ENCODE data around the gene CACNA1I. TPM values are rescaled to one million over a fixed set of nuclear protein-coding genes. Genes with fewer than 3 reads are reported as not detected.

The CACNA1I gene
- total and polyA plus RNA-seq, 2 donors (not counting 3 experiments of a cell fraction or from before 2014, with no cell fraction given) = not detected

- H3K4me1 ChIP-seq (ENCODE audit: control insufficient read depth, extremely low read depth, insufficient read depth, low read length) = no peaks in the 10 kb centered on the region
- dilution Hi-C loops (cut with MboI; ENCODE audit: extremely low pct_ligation_motif_present, low sequenced_read_pairs) = loop anchor here (25.0 kb wide), 1 partner anchor 453 kb away; no protein-coding TSS in a partner anchor
- no peak overlapping the region for H2AFZ ChIP-seq (ENCODE audit: low read depth, low read length)
- H3K4me2 ChIP-seq (ENCODE audit: insufficient read depth, low read length) = no peak overlapping the region
- no peaks in the 10 kb centered on the region for H4K20me1 ChIP-seq (replicated peaks; ENCODE audit: control insufficient read depth, extremely low read depth, insufficient read depth, low read length)
- H3K9me1 ChIP-seq (replicated peaks; ENCODE audit: control insufficient read depth, extremely low read depth, insufficient read depth, low read length) = no peaks in the 10 kb centered on the region
- peaks cover 31 to 33% of the 10 kb centered on the region in 2 experiments for H3K27me3 ChIP-seq (ENCODE audit: control insufficient read depth in 2 of 2, insufficient read depth in 2 of 2, low read length in 2 of 2)
- BruUV-seq (replicated peaks) = no TSS peak
- intact Hi-C loops (cut with micrococcal nuclease) = no loop called here
- TF ChIP-seq MAX (IDR thresholded peaks at IDR 0.05; ENCODE audit: insufficient read depth, insufficient read length) (no peak), MYC (IDR thresholded peaks at IDR 0.05; ENCODE audit: low read depth, low read length) (no peak), FOS (IDR thresholded peaks at IDR 0.05; ENCODE audit: borderline replicate concordance, insufficient read depth, low read length) (no peak), POLR2A (IDR thresholded peaks at IDR 0.05; ENCODE audit: low read depth, low read length) (no peak), POLR2AphosphoS5 (IDR thresholded peaks at IDR 0.05; ENCODE audit: insufficient read depth, low read depth, low read length) (no peak), EZH2 (IDR thresholded peaks at IDR 0.05; ENCODE audit: borderline replicate concordance, low read depth, low read length, severe bottlenecking) (no peak), CTCF (IDR thresholded peaks at IDR 0.05; ENCODE audit: extremely low read depth in 1 of 2, insufficient read depth in 1 of 2, low read depth in 1 of 2, low read length in 2 of 2) (peak; percentile 43 to 64)
- H3K9ac ChIP-seq (replicated peaks; ENCODE audit: extremely low read depth, insufficient read depth, low read length) = no peak overlapping the region
- no peaks in the 10 kb centered on the region for H3K79me2 ChIP-seq (ENCODE audit: control insufficient read depth, insufficient read depth, low read length)
- no peaks in the 10 kb centered on the region for H3K9me3 ChIP-seq (replicated peaks; ENCODE audit: control insufficient read depth, insufficient read depth, low read length)
- FAIRE-seq (no peak), DNase-seq (ENCODE audit: low read depth, low spot score) (no peak)
- ChIA-PET CTCF (interaction anchor here (0.5 to 5.5 kb wide), 11 partner anchors 11 to 484 kb away, joined by 3 to 52 read pairs (median 3); no protein-coding TSS in a partner anchor), POLR2A (no interaction called here)
- no peak overlapping the region for H3K27ac ChIP-seq (ENCODE audit: insufficient read depth, low read depth, low read length)
- H3K4me3 ChIP-seq (replicated peaks in 1 of 3; ENCODE audit: insufficient read depth in 1 of 3, low read depth in 1 of 3, low read length in 3 of 3) = no peak overlapping the region
- no peaks in the 10 kb centered on the region for H3K36me3 ChIP-seq (ENCODE audit: control insufficient read depth in 2 of 2, extremely low read depth in 1 of 2, insufficient read depth in 2 of 2, low read length in 2 of 2)
These were observed 11.0 kb upstream of the CACNA1I start for GRCh38 chr22:39559456-39560105.
